Muscle layer of colon (tissue), 2 donors: ENCODE measurements around the gene TTC27.

Experiments
- H3K27ac ChIP-seq: one replicate; pipeline ENCODE4 v1.7.0; 2013; ENCODE audit warnings: low read depth, mild to moderate bottlenecking, low read length, moderate library complexity
- H3K27me3 ChIP-seq, 2 donors: one replicate each; pipeline ENCODE4 v1.7.0; 2013; ENCODE audit warnings: low read length in 2 of 2, mild to moderate bottlenecking in 2 of 2; ENCODE audit not compliant: insufficient read depth in 2 of 2, control insufficient read depth in 1 of 2
- H3K36me3 ChIP-seq: one replicate; pipeline ENCODE4 v1.7.0; 2013; ENCODE audit warnings: mild to moderate bottlenecking, low read length; ENCODE audit not compliant: insufficient read depth
- H3K4me1 ChIP-seq: one replicate; pipeline ENCODE4 v1.7.0; 2013; ENCODE audit warnings: mild to moderate bottlenecking, low read length; ENCODE audit not compliant: insufficient read depth
- H3K4me3 ChIP-seq, 2 donors: one replicate each; pipeline ENCODE4 v1.7.0; 2013; ENCODE audit warnings: low read length in 2 of 2, low read depth in 1 of 2, mild to moderate bottlenecking in 1 of 2, moderate library complexity in 1 of 2
- H3K9ac ChIP-seq: one replicate; pipeline ENCODE4 v1.7.0; 2013; ENCODE audit warnings: low read length
- H3K9me3 ChIP-seq: one replicate; pipeline ENCODE4 v1.7.0; 2013; ENCODE audit warnings: mild to moderate bottlenecking, low read length
- donor health status: abdominal sarcoma.
- donor health status: Adenocarcinoma of cecum.

Gene TTC27

DNA sequence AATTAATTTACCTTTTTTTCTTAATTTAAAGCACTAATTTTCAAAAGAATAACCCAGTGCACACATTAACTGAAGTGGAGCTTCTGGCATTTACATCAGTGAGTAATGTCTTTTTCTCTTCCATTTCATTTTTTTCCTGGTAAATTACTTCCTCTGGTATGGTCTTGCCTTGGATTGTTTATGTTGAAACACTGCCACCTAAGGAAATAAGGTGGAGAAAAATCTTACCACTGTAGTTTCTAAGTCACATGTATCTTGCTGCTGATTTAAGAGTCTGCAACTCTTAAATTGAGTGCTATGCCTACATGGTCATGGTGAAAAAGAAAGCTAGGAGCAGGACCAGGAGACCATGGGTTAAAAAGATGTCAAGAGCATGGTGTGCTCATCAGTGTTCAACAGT, 51.0 kb downstream of the TTC27 start:
- no peaks in the 10 kb centered on the region for H3K4me1 ChIP-seq

DNA sequence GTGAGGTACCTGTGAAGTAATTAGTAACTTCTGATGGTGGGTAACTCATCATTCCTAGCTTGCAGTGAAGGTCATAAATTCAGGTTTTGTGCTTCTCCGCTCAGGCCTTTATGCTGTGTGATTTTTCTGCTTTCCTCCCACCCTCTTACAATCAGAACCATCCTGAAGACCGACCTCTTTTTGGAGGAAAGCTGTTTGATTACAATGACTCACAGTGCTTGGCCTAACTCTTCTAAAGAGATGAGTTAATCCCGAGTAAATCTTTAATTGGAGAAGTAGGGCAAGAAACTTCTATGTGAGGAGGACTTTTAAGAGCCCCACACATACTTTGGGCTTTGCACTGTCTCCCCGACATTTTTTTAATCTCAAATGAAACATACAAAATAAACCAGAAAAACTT, 53.1 kb downstream of the TTC27 start:
- H3K9ac ChIP-seq, result no peak overlapping the region

More for the DNA sequence above, 51.0 kb downstream of the TTC27 start:
- no peak overlapping the region for H3K27ac ChIP-seq
- H3K27me3 ChIP-seq, result no peaks in the 10 kb centered on the region
- no peaks in the 10 kb centered on the region for H3K9me3 ChIP-seq
- H3K36me3 ChIP-seq, result peaks cover 4% of the 10 kb centered on the region
- no peak overlapping the region for H3K9ac ChIP-seq
- no peak overlapping the region for H3K4me3 ChIP-seq

DNA sequence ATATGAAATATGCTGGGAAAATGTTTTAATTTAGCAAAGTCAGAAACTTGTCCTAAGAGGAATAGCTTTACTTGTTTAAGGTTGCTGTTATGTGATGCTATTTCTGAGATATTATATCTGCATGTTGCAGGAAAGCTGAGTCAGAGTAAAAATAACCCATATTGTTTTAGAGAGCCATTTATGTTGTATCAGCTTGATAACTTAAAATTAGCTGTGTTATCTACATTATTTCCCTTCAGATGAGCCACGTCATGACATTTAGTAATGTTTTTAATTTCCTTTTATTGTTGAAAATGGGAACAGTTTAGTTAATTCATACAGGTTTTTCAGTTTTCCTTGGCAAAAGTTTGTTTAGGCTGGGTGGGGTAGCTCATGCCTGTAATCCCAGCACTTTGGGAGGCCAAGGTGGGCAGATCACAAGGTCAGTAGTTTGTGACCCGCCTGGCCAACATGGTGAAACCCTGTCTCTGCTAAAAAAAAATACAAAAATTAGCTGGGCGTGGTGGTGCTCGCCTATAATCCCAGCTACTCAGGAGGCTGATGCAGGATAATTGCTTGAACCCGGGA, 55.8 kb downstream of the TTC27 start:
- H3K27ac ChIP-seq, result no peak overlapping the region
- no peak overlapping the region for H3K4me3 ChIP-seq
- H3K4me1 ChIP-seq, result no peaks in the 10 kb centered on the region
- H3K27me3 ChIP-seq, result no peaks in the 10 kb centered on the region
- H3K9ac ChIP-seq, result no peak overlapping the region
- H3K36me3 ChIP-seq, result peaks cover 4% of the 10 kb centered on the region
- no peaks in the 10 kb centered on the region for H3K9me3 ChIP-seq

More for the DNA sequence above, 53.1 kb downstream of the TTC27 start:
- Histone ChIP-seq H3K27ac (no peak overlapping the region), H3K4me3 (no peak overlapping the region), H3K9me3 (no peaks in the 10 kb centered on the region), H3K27me3 (no peaks in the 10 kb centered on the region), H3K4me1 (no peaks in the 10 kb centered on the region), H3K36me3 (peaks cover 4% of the 10 kb centered on the region)

GRCh38 chr2:32688541-32688940, 60.7 kb downstream of the TTC27 start:
- Histone ChIP-seq H3K4me1 (no peaks in the 10 kb centered on the region), H3K27me3 (no peaks in the 10 kb centered on the region), H3K9ac (no peak overlapping the region), H3K9me3 (no peaks in the 10 kb centered on the region), H3K36me3 (no peaks in the 10 kb centered on the region), H3K4me3 (no peak overlapping the region), H3K27ac (no peak overlapping the region)

- Histone ChIP-seq H3K27me3 (no peaks in the 10 kb centered on the region), H3K36me3 (no peaks in the 10 kb centered on the region), H3K9me3 (no peaks in the 10 kb centered on the region), H3K4me1 (no peaks in the 10 kb centered on the region), H3K9ac (no peak overlapping the region), H3K27ac (no peak overlapping the region), H3K4me3 (no peak overlapping the region)
Measured at GRCh38 chr2:32691678-32692077, 63.8 kb downstream of the TTC27 start.

GRCh38 chr2:32696439-32696838, 68.6 kb downstream of the TTC27 start:
- Histone ChIP-seq H3K4me1 (no peaks in the 10 kb centered on the region), H3K27ac (no peak overlapping the region), H3K27me3 (no peaks in the 10 kb centered on the region), H3K9me3 (no peaks in the 10 kb centered on the region), H3K4me3 (no peak overlapping the region), H3K36me3 (no peaks in the 10 kb centered on the region), H3K9ac (no peak overlapping the region)

GRCh38 chr2:32697156-32697555, 69.3 kb downstream of the TTC27 start:
- no peak overlapping the region for H3K9ac ChIP-seq
- no peaks in the 10 kb centered on the region for H3K9me3 ChIP-seq
- no peaks in the 10 kb centered on the region for H3K36me3 ChIP-seq
- no peak overlapping the region for H3K27ac ChIP-seq
- H3K27me3 ChIP-seq, result no peaks in the 10 kb centered on the region
- no peak overlapping the region for H3K4me3 ChIP-seq
- H3K4me1 ChIP-seq, result no peaks in the 10 kb centered on the region

DNA sequence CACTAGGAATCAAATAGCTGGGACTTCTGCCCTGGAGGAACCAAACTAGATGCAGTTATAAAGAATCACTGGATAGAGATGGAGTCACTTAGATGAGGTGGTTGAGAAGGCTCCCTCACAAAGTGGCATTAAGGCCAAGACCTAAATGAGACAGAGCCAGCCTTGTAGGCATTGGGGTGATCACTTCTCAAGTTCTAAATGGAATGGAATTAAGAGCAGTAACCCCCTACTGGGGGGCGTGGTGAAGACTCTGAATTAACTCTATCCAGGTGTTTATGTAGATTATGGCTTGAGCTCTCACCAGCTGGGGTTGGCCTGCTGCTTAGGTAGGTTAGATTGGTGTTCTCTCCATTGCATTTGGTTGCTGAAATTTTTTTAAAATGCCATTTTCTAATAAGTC, 71.3 kb downstream of the TTC27 start:
- H3K9me3 ChIP-seq, result no peaks in the 10 kb centered on the region
- H3K4me3 ChIP-seq, result no peak overlapping the region
- no peaks in the 10 kb centered on the region for H3K36me3 ChIP-seq

DNA sequence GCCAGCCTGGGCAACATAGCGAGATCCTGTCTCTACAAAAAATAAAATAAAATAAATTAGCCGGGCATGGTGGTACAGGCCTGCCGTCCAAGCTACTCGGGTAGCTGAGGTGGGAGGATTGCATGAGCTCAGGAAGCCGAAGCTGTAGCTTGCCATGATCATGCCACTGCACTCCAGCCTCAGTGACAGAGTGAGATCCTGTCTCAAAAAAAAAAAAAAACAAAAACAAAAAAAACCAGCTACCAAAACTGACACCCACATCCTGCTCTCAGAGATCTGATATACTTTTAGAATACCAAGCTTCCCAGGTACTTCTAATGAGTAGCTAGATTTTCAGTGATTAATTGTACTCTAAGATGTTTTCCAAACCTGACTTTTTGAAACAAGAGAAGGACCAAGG, 74.0 kb downstream of the TTC27 start:
- Histone ChIP-seq H3K4me3 (no peak overlapping the region), H3K4me1 (no peaks in the 10 kb centered on the region), H3K9me3 (no peaks in the 10 kb centered on the region), H3K9ac (no peak overlapping the region), H3K36me3 (no peaks in the 10 kb centered on the region), H3K27me3 (no peaks in the 10 kb centered on the region), H3K27ac (no peak overlapping the region)

More for the DNA sequence above, 71.3 kb downstream of the TTC27 start:
- Histone ChIP-seq H3K4me1 (no peaks in the 10 kb centered on the region), H3K27ac (no peak overlapping the region), H3K9ac (no peak overlapping the region), H3K27me3 (no peaks in the 10 kb centered on the region)

GRCh38 chr2:32702303-32703064, 74.6 kb downstream of the TTC27 start:
- no peak overlapping the region for H3K27ac ChIP-seq
- H3K9me3 ChIP-seq, result no peaks in the 10 kb centered on the region
- H3K36me3 ChIP-seq, result no peaks in the 10 kb centered on the region
- no peak overlapping the region for H3K4me3 ChIP-seq
- no peaks in the 10 kb centered on the region for H3K4me1 ChIP-seq
- H3K9ac ChIP-seq, result no peak overlapping the region
- H3K27me3 ChIP-seq, result no peaks in the 10 kb centered on the region

- Histone ChIP-seq H3K27me3 (no peaks in the 10 kb centered on the region), H3K4me3 (no peak overlapping the region), H3K9ac (no peak overlapping the region), H3K36me3 (no peaks in the 10 kb centered on the region), H3K9me3 (no peaks in the 10 kb centered on the region), H3K4me1 (no peaks in the 10 kb centered on the region), H3K27ac (no peak overlapping the region)
Measured at GRCh38 chr2:32706815-32707579, 79.1 kb downstream of the TTC27 start.
